Daoy (cell line): ENCODE data around the gene SRGAP3. TPM values are rescaled to one million over a fixed set of nuclear protein-coding genes. Genes with fewer than 3 reads are reported as not detected.

ENCODE experiments used
- DNase-seq: peaks from one replicate; pipeline ENCODE4 v3.0.0-alpha.2; 2015; ENCODE audit warnings: low read depth
- total RNA-seq: library from RNA; depleted of rRNA; stranded (reverse); fragments of >200 nt; shearing (Covaris generic); gene quantifications from 2 replicates; pipeline ENCODE4 v1.2.3, GENCODE V29; 2014

Gene SRGAP3
- total RNA-seq, 1 experiment from 2014 or later, result 5.0 TPM

GRCh38 chr3:9173445-9173844 is 76.0 kb downstream of the SRGAP3 start:
- no peak for DNase-seq

DNA sequence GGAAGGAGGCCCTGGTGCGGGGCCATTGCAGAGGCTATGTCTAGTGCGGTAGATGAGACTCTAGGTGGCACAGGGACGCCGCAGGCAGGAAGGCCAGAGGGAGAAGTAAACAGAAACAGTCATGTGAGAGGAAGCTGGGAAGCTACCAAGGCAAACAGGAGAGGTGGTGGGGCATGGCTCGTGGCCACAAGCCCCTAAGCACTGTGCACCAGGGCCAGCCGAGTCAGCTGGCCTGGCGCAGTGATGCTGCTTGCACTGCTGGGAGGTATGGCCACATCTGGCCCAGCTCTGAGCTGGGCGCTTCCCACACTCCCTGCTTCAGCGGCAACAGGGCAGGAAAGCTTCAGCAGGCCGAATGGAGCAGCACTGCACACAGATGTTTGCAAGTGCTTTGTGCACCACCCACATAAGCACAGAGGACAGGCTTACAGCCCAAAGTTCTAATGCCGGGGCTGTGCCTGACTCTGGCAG is 76.6 kb downstream of the SRGAP3 start:
- DNase-seq, result peak; percentile 14

DNA sequence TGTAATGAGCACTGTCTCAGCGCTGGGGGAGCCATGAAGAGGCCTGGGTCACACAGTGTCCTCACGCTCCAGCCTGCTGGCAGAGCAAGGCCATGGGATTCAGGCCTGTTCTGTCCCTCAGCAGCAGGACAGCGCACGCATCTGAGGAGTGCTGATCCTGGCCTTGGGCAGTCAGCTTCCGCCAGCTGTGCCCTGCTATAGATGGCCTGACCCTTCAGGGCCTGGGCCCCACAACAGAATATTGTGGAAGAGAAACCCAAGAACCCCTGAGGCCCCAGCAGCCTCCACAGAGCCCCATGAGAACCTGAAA is 78.6 kb downstream of the SRGAP3 start:
- no peak for DNase-seq

DNA sequence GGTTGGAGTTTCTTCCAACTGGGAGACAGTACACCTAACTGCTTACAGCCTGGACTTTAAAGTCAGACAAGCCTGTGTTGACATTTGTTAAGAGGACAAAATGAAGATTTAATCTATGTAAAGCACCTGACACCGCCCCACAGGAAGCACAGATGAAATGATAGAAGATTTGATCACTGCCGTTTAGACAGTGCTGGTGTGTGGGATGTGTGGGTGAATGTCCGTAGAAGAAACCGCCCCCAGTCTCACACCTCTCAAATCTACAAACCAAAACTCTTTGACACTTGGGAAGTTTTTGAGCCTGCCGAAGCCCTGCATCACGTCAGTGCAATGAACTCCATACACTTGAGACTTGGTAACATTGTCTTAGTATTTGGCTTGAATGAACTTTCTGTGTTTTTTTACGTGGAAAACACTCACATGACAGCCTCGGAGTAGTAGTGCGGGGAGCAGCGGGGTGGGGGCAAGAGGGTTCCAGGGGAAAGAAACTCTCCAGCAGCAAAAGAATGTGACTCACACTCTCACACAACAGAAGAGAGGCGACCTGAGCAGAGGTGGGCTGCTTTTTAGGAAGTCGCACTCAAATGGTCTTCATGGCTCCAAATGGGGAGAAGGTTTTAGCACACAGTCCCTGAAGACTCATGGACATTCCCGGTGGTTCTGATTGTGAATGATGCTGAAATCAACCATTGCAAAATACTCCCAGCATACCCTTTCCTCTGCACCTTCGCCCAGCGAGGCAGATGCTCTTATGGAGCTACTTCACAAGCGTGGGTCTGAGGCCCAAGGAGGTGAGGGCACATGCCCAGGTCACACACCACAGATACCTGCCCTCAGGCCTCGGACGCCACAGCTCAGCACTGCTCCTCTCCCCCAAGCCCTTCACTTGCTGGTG is 79.2 kb downstream of the SRGAP3 start:
- no peak for DNase-seq

GRCh38 chr3:9169326-9169725 is 80.1 kb downstream of the SRGAP3 start:
- DNase-seq, result no peak

DNA sequence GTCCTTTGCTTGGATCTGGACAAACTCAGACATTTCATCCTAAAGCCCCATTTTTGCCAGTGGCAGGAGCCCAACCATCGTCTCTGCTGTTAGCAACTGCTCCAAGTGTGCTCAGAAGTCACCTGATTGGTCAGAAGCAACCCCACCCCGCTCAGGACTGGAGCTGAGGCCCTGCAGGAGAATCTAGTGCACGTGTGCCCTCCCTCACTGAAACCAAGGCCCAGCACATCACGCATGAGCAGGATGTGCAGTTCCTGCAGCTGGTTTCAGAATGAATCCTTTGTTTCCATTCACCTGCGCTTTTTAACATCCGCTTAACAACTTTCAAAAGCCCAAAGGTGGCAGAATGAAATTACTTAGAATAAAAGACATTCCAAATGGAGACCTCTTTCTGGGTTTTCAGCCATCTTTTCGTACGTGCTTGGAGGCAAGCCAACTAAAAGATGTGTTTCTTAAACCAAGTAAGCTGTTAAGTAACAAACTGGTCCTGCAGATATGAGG is 81.2 kb downstream of the SRGAP3 start:
- no peak for DNase-seq

DNA sequence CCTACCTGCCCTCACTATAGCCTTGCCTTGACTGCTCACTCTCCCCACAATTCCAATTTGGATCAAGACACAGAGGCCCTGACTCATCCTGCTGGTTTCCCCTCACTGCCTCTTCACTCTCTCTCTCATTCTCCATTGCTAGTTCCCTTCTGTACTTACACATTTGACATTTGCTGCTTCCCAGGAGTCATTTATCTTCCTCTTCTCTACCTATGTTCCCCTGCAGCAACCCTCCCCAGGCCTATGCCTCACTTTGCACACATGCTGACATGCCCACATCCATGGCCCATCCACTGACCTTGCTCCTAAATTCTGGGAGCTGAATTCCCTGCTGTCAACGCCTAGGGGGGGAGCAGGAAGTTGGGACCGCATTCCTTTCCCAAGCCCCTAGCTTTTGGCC is 82.2 kb downstream of the SRGAP3 start:
- no peak for DNase-seq

- DNase-seq, result no peak
These were observed 84.0 kb downstream of the SRGAP3 start for GRCh38 chr3:9165421-9165820.

- DNase-seq, result no peak
These were observed 86.2 kb downstream of the SRGAP3 start for GRCh38 chr3:9163289-9163688.

DNA sequence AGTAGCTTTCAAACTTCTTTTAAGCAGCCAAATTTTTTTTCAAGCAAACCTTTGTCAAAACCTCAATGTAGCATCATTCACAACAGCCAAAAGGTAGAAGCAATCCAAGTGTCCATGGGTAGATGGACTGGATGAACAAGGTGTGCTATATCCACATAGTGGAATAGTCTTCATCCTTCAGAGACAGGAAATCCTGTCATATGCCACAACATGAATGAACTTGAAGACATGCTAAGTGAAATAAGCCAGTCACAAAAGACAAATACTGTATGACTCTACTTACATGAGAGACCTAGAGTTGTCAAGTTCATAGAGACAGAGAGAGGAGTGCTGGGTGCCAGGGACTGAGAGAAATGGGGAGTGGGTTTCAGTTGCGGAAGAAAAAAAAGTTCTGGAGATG is 87.6 kb downstream of the SRGAP3 start:
- DNase-seq, result no peak

- no peak for DNase-seq
These were observed 88.1 kb downstream of the SRGAP3 start for GRCh38 chr3:9161298-9161697.

GRCh38 chr3:9158865-9159630 is 90.4 kb downstream of the SRGAP3 start:
- DNase-seq, result no peak

DNA sequence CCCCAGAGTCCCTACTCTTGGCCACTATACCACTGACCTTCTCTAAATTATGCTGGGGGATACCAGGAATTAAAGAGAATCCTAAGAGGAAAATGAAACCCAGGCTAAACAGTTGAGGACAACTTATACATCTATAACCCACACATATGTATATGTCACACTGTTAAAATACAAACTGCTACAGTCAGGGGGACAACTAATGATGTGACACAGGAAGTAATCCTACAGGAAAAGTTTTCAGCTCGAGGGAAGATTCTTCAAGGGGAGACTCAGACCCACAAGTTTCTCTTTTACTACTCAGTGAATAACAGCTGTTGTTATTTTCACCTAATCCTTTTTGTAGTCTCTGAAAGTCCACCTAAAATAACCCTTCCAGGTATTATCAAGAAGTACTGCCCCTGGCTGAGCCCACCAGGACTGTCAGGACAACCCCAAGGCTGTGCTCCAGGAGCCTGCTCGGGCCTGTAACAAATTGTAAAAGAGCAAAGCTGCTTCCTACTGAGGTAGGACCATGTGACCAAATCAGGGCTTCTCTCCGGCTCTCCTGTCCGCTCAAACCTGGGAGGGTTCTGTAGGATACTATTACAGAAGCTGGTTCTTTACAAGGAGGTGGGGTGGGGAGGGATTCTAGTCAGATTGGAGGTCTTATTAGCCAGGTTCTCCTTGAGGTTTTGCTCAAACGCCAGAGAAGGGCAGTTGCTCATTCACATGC is 91.6 kb downstream of the SRGAP3 start:
- DNase-seq, result no peak

GRCh38 chr3:9156604-9157003 is 92.8 kb downstream of the SRGAP3 start:
- no peak for DNase-seq

DNA sequence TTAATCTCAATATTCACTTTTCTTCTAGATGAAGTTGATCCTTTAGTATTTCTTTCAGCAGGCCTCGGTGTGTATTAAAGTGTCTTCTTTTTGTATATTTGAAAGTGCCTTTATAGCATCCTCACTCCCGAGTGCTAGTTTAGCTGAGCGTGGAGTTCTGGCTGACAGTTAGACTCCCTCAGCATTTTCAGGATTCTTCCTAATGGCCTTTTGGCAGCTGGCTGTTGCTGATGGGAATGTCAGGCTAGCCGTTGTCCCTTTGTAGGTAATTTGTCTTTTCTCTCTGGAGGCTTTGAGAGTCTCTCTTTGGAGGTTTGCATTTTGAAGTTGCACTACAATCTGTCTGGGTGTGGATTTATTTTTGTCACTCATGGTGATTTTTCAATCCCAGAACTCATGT is 94.4 kb downstream of the SRGAP3 start:
- no peak for DNase-seq

- no peak for DNase-seq
These were observed 95.4 kb downstream of the SRGAP3 start for GRCh38 chr3:9153904-9154619.

DNA sequence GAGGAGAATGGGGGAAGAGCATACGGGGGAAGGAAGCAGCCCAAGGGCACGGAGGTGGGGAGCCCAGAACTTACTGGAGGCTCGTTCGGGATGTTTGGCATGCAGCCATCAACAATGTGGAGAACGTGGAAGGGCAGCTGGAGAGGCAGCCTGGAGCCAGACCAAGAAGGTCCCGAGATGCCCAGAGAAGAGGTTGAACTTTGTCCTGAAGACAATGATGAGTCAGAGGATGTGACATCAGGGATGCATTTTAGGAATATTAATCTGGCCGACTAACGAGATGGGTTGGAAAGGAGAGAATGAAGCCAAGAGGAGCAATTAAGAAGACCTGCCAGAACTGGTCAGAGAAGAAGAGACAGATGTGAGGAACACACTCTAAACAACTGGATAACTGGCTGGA is 98.2 kb downstream of the SRGAP3 start:
- DNase-seq, result peak; percentile 18

DNA sequence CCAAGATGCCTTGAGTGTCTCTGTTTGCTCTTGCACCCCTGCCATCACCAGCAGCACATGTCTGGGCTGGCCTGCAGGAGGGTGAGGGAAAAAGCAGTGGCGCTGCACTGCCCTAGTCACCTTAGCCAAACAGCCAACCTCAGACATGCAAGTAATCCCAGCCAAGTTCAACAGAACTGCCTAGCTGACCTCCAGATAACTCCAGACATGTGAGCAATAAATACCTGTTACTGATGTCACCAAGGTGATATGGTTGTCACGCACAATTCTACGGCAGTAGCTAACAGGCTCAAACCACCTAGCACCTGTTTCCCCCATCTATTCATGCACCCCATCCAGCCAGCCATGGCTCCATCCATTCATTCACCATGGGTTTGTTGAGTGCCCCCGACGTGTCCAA is 99.9 kb downstream of the SRGAP3 start:
- no peak for DNase-seq

- DNase-seq, result no peak
These were observed 101.6 kb downstream of the SRGAP3 start for GRCh38 chr3:9147896-9148266.

DNA sequence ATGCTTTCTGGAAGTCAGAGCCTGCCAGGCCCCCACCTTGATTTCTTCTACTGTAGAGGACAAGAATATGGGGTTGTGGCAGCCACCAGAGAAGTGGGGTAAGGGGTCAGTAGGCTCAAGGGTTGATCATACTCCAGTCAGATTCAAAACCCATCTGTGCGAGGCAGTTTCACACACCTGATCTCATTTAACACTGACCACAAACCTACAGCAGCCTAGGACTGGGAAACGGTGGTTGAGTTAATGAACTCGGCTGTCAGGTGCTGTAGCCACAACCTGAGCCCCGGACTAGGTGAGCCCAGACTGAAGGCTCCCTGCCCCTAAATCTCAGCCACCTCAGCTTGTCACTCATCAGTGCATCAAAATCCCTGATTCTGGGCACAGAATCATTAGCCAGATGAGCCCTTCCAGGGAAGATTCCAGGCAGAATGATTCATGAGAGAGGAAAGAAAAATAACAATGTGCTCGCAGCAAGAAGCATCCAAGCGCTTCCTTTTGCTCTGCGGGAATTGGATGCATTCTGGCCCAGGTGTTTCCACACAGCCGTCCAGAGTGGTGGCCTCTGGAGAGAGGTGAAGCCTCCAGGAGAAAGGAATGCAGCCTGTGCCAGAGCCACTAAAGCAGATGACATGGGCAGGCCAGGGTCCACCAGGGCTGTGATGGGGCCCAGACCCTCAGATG is 102.1 kb downstream of the SRGAP3 start:
- no peak for DNase-seq
